GM12865 (cell line): Measurements from ENCODE around the gene SLC38A10.
"Not testable (repeated sequence)": the region's sequence is repeated elsewhere in the genome, so short reads cannot be mapped to it uniquely, and the experiment has no call there.

Experiments used
- DNase-seq: peaks from one replicate; pipeline ENCODE4 v3.0.0; 2010; ENCODE audit warnings: low read depth
- H3K4me3 ChIP-seq: 2 replicates; pipeline ENCODE4 v1.5.1; 2011; ENCODE audit warnings: mild to moderate bottlenecking, low read depth, low read length, control low read depth
- CTCF ChIP-seq: IDR thresholded peaks from 2 replicates; pipeline ENCODE4 v1.5.1; 2011; ENCODE audit warnings: low read length, control low read depth, low read depth, inconsistent platforms; ENCODE audit not compliant: insufficient read depth; ENCODE audit errors: missing control alignments

SLC38A10 gene

GRCh38 chr17:81310949-81311550 is 15.9 kb upstream of the SLC38A10 start:
- no peak for TF ChIP-seq CTCF
- no peak overlapping the region for H3K4me3 ChIP-seq

GRCh38 chr17:81309859-81310839 is 15.0 kb upstream of the SLC38A10 start:
- no peak overlapping the region for H3K4me3 ChIP-seq
- DNase-seq, result no peak
- no peak for TF ChIP-seq CTCF

More at GRCh38 chr17:81310949-81311550, 15.9 kb upstream of the SLC38A10 start:
- DNase-seq, result no peak

DNA sequence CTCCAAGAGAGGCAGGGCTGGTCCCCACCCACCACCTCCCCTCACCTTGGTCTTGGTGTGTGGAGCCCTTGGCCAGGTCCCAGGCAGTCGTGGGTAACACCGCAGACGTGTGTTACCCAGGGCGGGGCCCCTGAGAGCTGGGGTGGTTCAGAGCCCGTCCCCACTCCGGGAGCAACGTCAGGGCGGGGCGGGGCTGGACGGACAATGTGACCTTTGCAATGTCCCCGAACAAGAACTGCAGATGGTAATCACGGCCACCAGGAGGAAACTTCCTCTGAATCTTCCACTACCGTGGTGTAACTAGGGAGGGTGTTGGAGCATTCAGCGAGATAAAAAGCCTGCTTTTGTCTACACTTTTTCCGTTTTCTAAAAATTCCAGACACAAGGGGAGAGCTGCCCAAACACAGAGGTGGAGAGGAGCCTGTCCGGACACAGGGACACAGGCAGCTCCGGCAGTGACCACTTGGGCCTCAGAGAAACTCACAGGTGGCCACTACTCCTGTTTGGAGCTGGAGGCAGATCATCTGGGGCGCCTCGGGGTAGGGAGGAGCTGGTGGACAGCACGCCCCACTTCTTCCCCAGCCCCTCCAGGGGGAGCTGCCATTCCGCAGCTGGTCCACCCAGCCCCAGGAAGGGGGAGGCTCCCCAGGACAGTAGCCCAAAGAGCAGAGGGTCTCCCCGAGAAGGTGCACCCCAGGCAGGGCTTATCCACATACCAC is 14.2 kb upstream of the SLC38A10 start:
- H3K4me3 ChIP-seq, result no peak overlapping the region
- TF ChIP-seq CTCF, result peak; percentile 10
- DNase-seq, result peak; percentile 54

GRCh38 chr17:81308784-81309139 is 13.7 kb upstream of the SLC38A10 start:
- not testable (repeated sequence) for DNase-seq, H3K4me3 ChIP-seq

- no peak for TF ChIP-seq CTCF
- DNase-seq, result no peak
- H3K4me3 ChIP-seq, result no peak overlapping the region
Measured at GRCh38 chr17:81307636-81308560, 12.8 kb upstream of the SLC38A10 start.

- H3K4me3 ChIP-seq, result no peak overlapping the region
- no peak for DNase-seq
- no peak for TF ChIP-seq CTCF
Measured at GRCh38 chr17:81306898-81307510, 11.9 kb upstream of the SLC38A10 start.
